Peyer's patch (tissue), 4 donors: ENCODE results near the gene NRG3. TPM values are rescaled to one million over a fixed set of nuclear protein-coding genes. Genes with fewer than 3 reads are reported as not detected.

Experiments
- DNase-seq, 3 donors: peaks; one replicate each; pipeline ENCODE4 v3.0.0-alpha.2; 2017 to 2019
- H3K27ac ChIP-seq, 4 donors: fragments of 200-600 bp; sonication (generic); one replicate each; pipeline ENCODE4 v1.5.1; 2016 to 2019
- H3K27me3 ChIP-seq, 2 donors: fragments of 200-600 bp; sonication (generic); one replicate each; pipeline ENCODE4 v1.5.1; 2019
- H3K36me3 ChIP-seq, 3 donors: fragments of 200-600 bp; sonication (generic); one replicate each; pipeline ENCODE4 v1.5.1; 2016 to 2019
- H3K4me1 ChIP-seq, 4 donors: fragments of 200-600 bp; sonication (generic); one replicate each; pipeline ENCODE4 v1.5.1; 2016 to 2019
- H3K4me3 ChIP-seq, 4 donors: fragments of 200-600 bp; sonication (generic); 1 replicate in 3 of 4; 2 replicates in 1 of 4; pipeline ENCODE4 v1.5.1; 2016 to 2019; ENCODE audit warnings: mild to moderate bottlenecking in 1 of 4
- H3K9me3 ChIP-seq, 4 donors: fragments of 200-600 bp; sonication (generic); one replicate each; pipeline ENCODE4 v1.5.1; 2016 to 2019; ENCODE audit warnings: mild to moderate bottlenecking in 1 of 4
- CTCF ChIP-seq, 6 experiments: fragments of 450-650 bp in 4 of 6; fragments of 200-600 bp in 2 of 6; sonication (generic) in 1 of 6; IDR thresholded peaks; one replicate each; pipeline ENCODE4 v1.5.1; 2017 to 2019; ENCODE audit warnings: antibody characterized with exemption in 6 of 6, mild to moderate bottlenecking in 3 of 6, moderate library complexity in 1 of 6
- POLR2A ChIP-seq, 2 donors: fragments of 450-650 bp; IDR thresholded peaks; one replicate each; pipeline ENCODE4 v1.5.1; 2017; ENCODE audit warnings: antibody characterized with exemption in 2 of 2, mild to moderate bottlenecking in 2 of 2, moderate library complexity in 2 of 2
- total RNA-seq, 4 donors: library from RNA; depleted of rRNA; stranded (reverse); fragments of >200 nt; gene quantifications; one replicate each; pipeline ENCODE4 v1.1.0, GENCODE V29; 2016

NRG3 gene
- total RNA-seq, 4 donors from 2014 or later = not detected

- DNase-seq = no peak
- TF ChIP-seq CTCF (IDR thresholded peaks at IDR 0.05) (no peak), POLR2A (IDR thresholded peaks at IDR 0.05) (no peak)
- H3K9me3 ChIP-seq = peaks cover 0 to 3% (median 0%) of the 10 kb centered on the region in 4 donors
- H3K27ac ChIP-seq = no peak overlapping the region
- H3K4me1 ChIP-seq = no peaks in the 10 kb centered on the region
- no peaks in the 10 kb centered on the region for H3K27me3 ChIP-seq
- H3K36me3 ChIP-seq = no peaks in the 10 kb centered on the region
- no peak overlapping the region for H3K4me3 ChIP-seq
Measured at GRCh38 chr10:82866424-82867020, 991.5 kb downstream of the NRG3 start.

- Histone ChIP-seq H3K4me3 (no peak overlapping the region), H3K9me3 (peaks cover 0 to 3% (median 0%) of the 10 kb centered on the region in 4 donors), H3K4me1 (no peaks in the 10 kb centered on the region), H3K27me3 (no peaks in the 10 kb centered on the region), H3K27ac (no peak overlapping the region), H3K36me3 (no peaks in the 10 kb centered on the region)
- no peak for TF ChIP-seq CTCF (IDR thresholded peaks at IDR 0.05)
- TF ChIP-seq POLR2A (IDR thresholded peaks at IDR 0.05) = no peak
- DNase-seq = no peak
Measured at GRCh38 chr10:82867056-82867455, 992.1 kb downstream of the NRG3 start.

GRCh38 chr10:82874671-82875070 is 999.7 kb downstream of the NRG3 start:
- no peaks in the 10 kb centered on the region for H3K9me3 ChIP-seq
- TF ChIP-seq POLR2A (IDR thresholded peaks at IDR 0.05) (no peak), CTCF (IDR thresholded peaks at IDR 0.05) (no peak)
- H3K36me3 ChIP-seq = no peaks in the 10 kb centered on the region
- no peaks in the 10 kb centered on the region for H3K4me1 ChIP-seq
- no peak overlapping the region for H3K27ac ChIP-seq
- H3K27me3 ChIP-seq = no peaks in the 10 kb centered on the region
- H3K4me3 ChIP-seq = no peak overlapping the region
- no peak for DNase-seq

- no peak for DNase-seq
- H3K9me3 ChIP-seq = no peaks in the 10 kb centered on the region
Measured at GRCh38 chr10:82880776-82881290, 1005.8 kb downstream of the NRG3 start.

GRCh38 chr10:82882722-82883121 is 1007.7 kb downstream of the NRG3 start:
- Histone ChIP-seq H3K36me3 (no peaks in the 10 kb centered on the region), H3K4me1 (no peaks in the 10 kb centered on the region), H3K27ac (no peak overlapping the region), H3K4me3 (no peak overlapping the region), H3K27me3 (no peaks in the 10 kb centered on the region), H3K9me3 (no peaks in the 10 kb centered on the region)
- TF ChIP-seq CTCF (IDR thresholded peaks at IDR 0.05) (no peak), POLR2A (IDR thresholded peaks at IDR 0.05) (no peak)
- DNase-seq = no peak

More at GRCh38 chr10:82880776-82881290, 1005.8 kb downstream of the NRG3 start:
- H3K27me3 ChIP-seq = no peaks in the 10 kb centered on the region
- no peaks in the 10 kb centered on the region for H3K4me1 ChIP-seq
- no peak for TF ChIP-seq POLR2A (IDR thresholded peaks at IDR 0.05)
- TF ChIP-seq CTCF (IDR thresholded peaks at IDR 0.05) = no peak
- no peaks in the 10 kb centered on the region for H3K36me3 ChIP-seq
- H3K27ac ChIP-seq = no peak overlapping the region
- no peak overlapping the region for H3K4me3 ChIP-seq
